Activated CD8-positive, alpha-beta memory T cell treated with anti-CD3 and anti-CD28 coated beads, Interleukin-2, amount 50 U/mL, for 4 hours (primary cell): ENCODE measurements around the gene C1QTNF6.

Experiments
- DNase-seq: peaks from one replicate; pipeline ENCODE4 v3.0.0-alpha.2; 2020

Gene C1QTNF6

GRCh38 chr22:37223965-37224551 is 36.0 kb upstream of the C1QTNF6 start:
- no peak for DNase-seq

GRCh38 chr22:37222440-37222971 is 34.5 kb upstream of the C1QTNF6 start:
- DNase-seq: no peak

GRCh38 chr22:37221424-37222333 is 33.6 kb upstream of the C1QTNF6 start:
- DNase-seq: no peak

- no peak for DNase-seq
Measured at GRCh38 chr22:37220543-37220981, 32.5 kb upstream of the C1QTNF6 start.

GRCh38 chr22:37219533-37219932 is 31.5 kb upstream of the C1QTNF6 start:
- DNase-seq: no peak

GRCh38 chr22:37218771-37219411 is 30.8 kb upstream of the C1QTNF6 start:
- DNase-seq: peak; percentile 67

GRCh38 chr22:37218399-37218770 is 30.3 kb upstream of the C1QTNF6 start:
- DNase-seq: no peak

- DNase-seq: no peak
Measured at GRCh38 chr22:37215890-37216289, 27.8 kb upstream of the C1QTNF6 start.

GRCh38 chr22:37214731-37215030 is 26.6 kb upstream of the C1QTNF6 start:
- DNase-seq: no peak

DNA sequence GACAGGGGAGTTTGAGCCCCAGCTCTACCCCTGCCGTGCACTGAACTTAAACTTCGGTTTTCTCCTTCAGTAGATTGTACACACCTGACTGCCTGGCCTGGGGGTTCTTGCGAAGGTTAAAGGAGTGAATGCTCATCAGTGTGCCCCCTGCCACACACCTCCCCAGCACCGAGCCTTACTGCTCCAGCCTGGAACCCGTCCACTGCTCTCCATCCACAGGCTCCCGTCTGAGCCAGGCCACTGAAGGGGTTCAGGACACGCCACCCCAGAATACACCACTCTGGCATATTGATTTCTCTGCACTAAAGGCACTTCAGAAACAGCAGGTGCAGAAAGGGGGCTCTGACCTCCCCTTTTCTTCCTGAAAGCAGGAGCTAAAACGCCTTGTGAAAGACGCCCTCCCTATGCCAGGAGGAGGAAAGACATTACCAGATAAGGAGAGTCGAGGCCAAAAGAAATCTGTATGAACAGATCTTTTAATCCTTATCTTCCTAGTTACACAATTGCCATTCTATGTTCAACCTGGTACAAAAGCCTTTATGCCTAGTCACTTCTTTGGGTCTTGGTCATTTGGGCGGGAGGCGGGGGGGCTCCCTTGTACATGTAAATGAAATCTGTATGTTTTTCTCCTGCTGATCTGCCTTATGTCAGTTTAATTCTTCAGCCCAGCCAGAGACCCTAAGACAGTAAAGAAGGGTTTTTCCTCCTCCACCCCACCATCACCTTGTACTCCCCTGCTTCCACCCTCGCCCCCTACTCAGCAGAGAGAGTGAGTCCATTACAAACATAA is 26.1 kb upstream of the C1QTNF6 start:
- no peak for DNase-seq

DNA sequence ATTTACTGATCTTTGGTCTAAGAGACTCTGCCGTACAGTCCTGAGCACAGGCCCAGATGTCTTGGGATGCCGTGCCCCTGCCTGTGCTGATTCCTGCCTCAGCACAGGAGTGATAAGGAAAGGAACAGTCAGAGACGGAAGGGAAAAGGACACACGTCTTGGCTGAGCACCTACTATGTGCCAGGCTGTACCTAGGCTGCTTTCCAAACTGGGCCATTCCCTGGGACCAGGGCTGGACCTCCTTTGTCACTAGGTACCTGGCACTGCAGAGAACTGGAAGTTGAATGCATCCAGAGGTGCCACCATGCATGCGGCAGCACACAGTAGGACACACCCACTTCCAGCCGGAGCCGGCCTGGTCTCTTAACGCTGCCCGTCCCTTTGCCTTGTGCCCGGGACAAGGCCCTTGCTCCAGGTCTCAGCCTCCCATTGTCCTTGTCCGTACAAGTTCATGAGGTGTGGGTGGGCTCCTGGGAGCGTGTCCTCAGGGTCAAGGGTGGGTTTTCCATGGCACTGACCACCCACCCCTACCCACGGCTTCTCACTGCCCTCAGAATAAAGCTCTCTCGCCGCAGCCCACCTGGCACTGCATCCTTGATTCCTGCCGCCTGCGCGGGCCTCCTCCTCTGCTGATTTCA is 25.3 kb upstream of the C1QTNF6 start:
- no peak for DNase-seq

DNA sequence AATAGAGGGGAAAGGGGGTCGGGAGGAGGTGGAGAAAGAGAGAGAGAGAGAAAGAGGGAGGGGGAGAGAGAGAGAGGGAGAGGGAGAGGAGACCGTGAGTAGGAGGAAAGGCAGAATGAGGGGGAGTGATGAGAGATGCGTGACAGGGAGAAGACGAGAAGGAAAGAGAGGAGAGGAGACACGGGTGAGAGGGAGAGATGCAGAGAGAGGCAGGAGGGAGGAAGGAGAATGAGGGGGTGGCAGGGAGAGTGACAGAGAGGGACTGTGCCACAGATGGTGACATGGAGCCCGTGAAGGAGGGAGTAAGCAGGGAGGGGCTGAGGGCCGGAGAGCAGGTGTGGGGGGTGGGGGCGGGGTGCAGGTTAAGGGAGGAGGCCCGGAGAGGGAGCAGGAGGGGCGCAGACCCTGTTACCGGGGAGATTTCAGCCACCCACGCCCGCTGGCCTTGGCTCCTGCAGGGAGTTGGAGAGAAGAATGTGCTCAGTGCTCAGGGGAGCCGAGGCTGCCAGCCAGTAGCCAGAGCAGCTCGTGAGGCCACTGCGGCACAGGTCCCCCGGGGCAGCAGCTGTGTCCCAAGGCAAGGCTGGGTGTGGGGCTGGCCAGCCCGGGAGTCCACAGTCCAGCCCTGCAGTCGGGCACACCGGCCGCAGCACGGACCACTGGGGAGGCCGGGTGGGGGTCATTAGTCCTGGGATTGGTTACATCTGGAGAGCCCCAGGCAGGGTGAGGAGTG is 24.3 kb upstream of the C1QTNF6 start, which contains the start of gene SSTR3:
Gene SSTR3, minus strand, starts transcription at position 304 of the 733 bp plus-strand sequence. CDS start 4,674 bp downstream, outside the sequence.
- DNase-seq: no peak

DNA sequence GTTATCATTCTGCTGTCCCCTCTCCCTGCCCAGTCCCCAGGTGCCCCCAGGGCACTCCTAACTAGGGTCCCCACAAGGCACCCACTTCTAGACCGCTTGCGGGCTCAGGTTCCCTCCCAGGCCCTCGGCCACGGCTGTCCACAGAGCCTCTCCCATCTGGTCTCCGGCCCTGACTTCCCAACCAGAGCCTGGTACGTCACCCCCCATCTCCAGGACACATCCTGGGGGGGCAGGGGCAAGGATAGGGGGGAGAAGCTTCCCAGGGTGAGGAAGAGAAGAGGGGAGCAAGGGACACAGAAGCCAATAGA is 23.8 kb upstream of the C1QTNF6 start:
- DNase-seq: no peak

DNA sequence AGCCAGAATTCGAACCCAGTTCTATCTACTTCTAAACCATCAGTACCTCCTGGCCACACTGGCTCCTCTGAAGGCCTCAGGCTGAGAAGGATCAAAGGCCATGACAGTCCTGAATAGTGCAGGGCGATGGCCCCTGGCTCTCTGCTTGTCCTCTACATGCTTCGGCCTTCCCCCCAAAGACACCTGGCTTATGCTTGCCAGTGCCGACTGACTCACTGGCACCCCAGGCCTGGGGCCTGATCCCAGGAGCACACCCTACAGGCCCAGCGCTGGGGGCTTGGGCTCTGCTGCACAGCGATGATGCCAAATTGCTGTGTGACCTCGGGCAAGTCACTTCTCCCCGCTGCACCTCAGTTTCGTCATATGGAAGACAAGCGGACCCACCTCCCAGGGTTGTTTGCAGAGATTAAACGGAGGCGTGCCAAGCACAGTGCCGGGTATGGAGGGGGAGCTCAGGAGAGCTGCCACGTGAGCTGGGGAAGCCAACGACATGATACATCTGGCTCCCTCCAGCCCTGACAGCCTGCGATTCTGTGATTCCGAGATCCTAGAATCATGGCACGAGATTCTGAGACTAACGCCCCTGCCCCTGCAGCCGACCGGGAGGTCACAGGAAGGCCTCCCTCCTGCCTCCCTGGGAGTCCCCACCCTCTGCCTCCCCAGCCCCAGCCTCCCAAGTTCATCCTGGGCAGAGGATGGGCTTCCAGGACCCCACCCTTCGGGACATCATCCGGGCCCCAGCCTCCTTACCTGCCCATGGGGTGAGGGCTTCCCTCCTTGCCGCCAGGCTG is 23.2 kb upstream of the C1QTNF6 start:
- DNase-seq: no peak

- no peak for DNase-seq
Measured at GRCh38 chr22:37210041-37210803, 22.2 kb upstream of the C1QTNF6 start.

DNA sequence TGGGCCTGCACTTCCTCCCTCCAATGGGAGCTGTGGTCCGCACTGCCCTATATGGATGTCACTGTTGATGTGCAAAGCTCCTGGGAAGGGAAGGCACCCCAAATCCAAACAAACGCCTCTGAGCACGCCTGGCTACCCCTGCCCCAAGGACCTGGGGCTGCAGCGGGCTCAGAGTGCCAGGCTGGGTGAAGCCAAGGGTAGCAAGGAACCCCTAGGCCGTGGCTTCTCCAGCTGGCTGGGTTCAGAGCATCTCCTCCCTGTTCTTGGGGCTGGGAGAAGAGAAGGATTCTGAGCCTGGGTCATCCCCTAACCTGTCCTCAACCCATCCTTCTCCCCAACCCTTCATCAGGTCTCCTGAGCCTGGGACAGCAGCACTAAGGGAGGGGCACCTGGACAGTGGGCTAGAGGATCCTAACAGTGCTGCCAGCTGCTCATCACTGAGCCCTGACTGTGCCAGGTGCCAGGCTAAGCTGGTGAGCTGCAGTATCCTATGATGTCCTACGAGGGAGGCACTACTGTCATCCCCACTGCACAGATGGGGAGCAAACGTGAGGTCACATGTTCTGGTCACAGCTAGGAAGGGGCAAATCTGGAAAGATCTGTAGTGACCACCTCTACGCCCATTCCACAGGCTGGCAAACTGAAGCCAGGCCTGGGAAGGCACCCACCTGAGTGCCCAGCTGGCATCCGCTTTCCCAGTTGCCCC is 21.2 kb upstream of the C1QTNF6 start:
- DNase-seq: no peak

- DNase-seq: no peak
Measured at GRCh38 chr22:37208401-37209139, 20.5 kb upstream of the C1QTNF6 start.

DNA sequence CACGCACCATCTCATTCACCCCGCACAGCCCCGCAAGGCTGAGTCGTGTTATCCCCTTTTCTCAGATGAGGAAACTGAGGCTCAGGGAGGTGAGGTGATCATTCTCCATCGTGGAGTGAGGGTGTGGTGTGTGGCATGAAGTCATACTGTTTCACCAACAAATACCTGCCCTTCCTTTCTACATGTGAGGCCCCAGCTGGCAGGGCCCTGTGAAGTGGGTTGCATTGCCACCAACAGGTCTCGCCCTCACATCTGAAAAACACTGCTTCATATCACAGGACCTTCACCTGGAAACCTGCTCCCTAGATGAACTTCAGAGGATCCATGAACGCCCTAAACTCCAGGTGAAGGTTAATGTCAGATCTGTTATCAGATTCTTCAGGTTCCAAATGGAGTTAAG is 19.9 kb upstream of the C1QTNF6 start:
- DNase-seq: no peak
